C4-2B (cell line): ENCODE results near the gene PIGU.
A peak's percentile ranks its signal among the peaks of the same experiment; 100 is the strongest.

Source experiments
- H3K27ac ChIP-seq: fragments of 450-650 bp; 2 replicates; pipeline ENCODE4 v1.5.1; 2017
- CTCF ChIP-seq: fragments of 450-650 bp; conservative IDR thresholded peaks from 2 replicates; pipeline ENCODE4 v1.5.1; 2017; ENCODE audit warnings: mild to moderate bottlenecking
- ZFX ChIP-seq: fragments of 450-650 bp; IDR thresholded peaks from 2 replicates; pipeline ENCODE4 v1.6.1; 2017

The PIGU gene

GRCh38 chr20:34553366-34553867 is 123.5 kb downstream of the PIGU start:
- peak overlapping the region; percentile 63 for H3K27ac ChIP-seq
- TF ChIP-seq ZFX (no peak), CTCF (no peak)

GRCh38 chr20:34552569-34552968 is 124.3 kb downstream of the PIGU start:
- TF ChIP-seq CTCF (no peak), ZFX (no peak)
- peak overlapping the region; percentile 63 for H3K27ac ChIP-seq

DNA sequence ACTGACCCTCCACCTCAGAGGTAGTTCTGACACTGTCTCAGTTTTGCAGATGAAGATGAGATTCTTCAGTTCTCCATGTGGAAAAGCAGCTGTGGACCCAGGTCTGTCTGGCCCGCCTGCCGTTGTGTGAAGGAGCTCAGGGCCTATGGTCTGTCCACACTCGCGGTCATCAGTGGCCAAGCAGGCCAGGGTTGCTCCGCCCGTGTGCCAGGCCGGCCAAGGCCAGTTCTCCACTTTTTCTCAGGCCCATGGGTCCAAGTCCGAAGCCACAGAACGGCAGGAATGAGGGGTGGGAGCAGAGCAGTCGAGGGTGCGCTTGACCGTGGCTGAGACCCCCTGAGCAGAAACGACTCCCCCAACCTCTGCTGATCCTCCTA is 127.0 kb downstream of the PIGU start:
- H3K27ac ChIP-seq, result peak overlapping the region; percentile 69
- TF ChIP-seq ZFX (0 out of 2 replicates have a peak, but pooled peaks have one; percentile 27), CTCF (no peak)

- TF ChIP-seq ZFX (no peak; the same call in 1 of the 2 replicates), CTCF (no peak)
- peak overlapping the region; percentile 69 for H3K27ac ChIP-seq
Measured at GRCh38 chr20:34549291-34549928, 127.5 kb downstream of the PIGU start.

GRCh38 chr20:34547844-34548613 is 128.9 kb downstream of the PIGU start:
- no peak for TF ChIP-seq CTCF
- no peak for TF ChIP-seq ZFX
- H3K27ac ChIP-seq, result no peak overlapping the region

DNA sequence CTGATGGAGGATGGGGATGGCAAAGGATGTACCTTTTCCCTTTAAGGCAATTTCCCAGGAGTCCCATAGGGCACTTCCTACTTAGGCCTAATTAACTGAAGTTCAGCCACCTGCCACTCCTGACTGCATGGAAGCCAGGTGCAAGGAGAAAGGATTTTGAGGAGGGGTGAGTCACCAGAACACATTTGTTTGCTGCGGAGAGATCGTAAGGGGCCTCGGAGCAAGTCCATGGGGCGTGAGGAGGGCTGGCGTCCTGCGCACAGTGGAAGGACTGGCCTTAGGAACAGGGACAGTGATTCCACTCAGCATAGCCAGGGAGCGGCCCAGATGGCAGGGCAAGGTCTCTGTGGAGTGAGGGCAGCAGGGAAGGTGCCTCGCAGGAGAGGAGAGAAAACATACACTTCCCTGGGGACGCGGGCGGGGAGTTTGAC is 130.1 kb downstream of the PIGU start:
- H3K27ac ChIP-seq, result no peak overlapping the region
- TF ChIP-seq CTCF (no peak), ZFX (no peak)
